Prostate gland (tissue), 2 donors: ENCODE data around the gene CNTN5.

Source experiments
- CTCF ChIP-seq, 4 experiments: fragments of 200-600 bp in 2 of 4; fragments of 450-650 bp in 2 of 4; sonication (generic) in 2 of 4; IDR thresholded peaks; 1 replicate in 3 of 4; 2 replicates in 1 of 4; pipeline ENCODE4 v1.5.1; 2016 to 2019; ENCODE audit warnings: antibody characterized with exemption in 4 of 4, mild to moderate bottlenecking in 2 of 4, moderate library complexity in 2 of 4
- POLR2AphosphoS5 ChIP-seq: sonication (generic); formaldehyde crosslinking; IDR thresholded peaks from one replicate; pipeline ENCODE4 v1.6.1; 2017; ENCODE audit warnings: antibody characterized with exemption

GRCh38 chr11:99383648-99384245, 363.0 kb downstream of the CNTN5 start:
- TF ChIP-seq CTCF (IDR thresholded peaks at IDR 0.05): no peak
- no peak for TF ChIP-seq POLR2AphosphoS5
